ENCODE data around the gene OR1D5. TPM values are rescaled to one million over a fixed set of nuclear protein-coding genes. Genes with fewer than 3 reads are reported as not detected.

Gene OR1D5
- total RNA-seq, 1 experiment from 2014 or later, result not detected

GRCh38 chr17:3027786-3028532 lies 35.4 kb downstream of the OR1D5 start:
- Histone ChIP-seq H3K27ac (ENCODE audit: insufficient read length, low read depth, low read length) (no peak overlapping the region), H4K5ac (ENCODE audit: insufficient read length, low read depth, low read length) (no peak overlapping the region), H4K91ac (ENCODE audit: insufficient read length, low read depth, low read length) (no peak overlapping the region), H3K79me1 (ENCODE audit: insufficient read depth, low read depth, low read length, poor library complexity, severe bottlenecking) (no peaks in the 10 kb centered on the region), H4K8ac (replicated peaks; ENCODE audit: insufficient read length, low read depth, low read length) (no peak overlapping the region), H2BK15ac (ENCODE audit: low read depth, low read length) (no peak overlapping the region), H3T11ph (ENCODE audit: low read length) (no peak overlapping the region), H3K23ac (ENCODE audit: insufficient read length, low read depth, low read length) (no peak overlapping the region), H4K20me1 (ENCODE audit: control insufficient read depth, insufficient read depth, insufficient read length) (no peaks in the 10 kb centered on the region), H2BK20ac (ENCODE audit: low read depth, low read length, poor library complexity, severe bottlenecking) (no peak overlapping the region), H3K56ac (ENCODE audit: insufficient read length, low read depth, low read length) (no peak overlapping the region), H3K18ac (ENCODE audit: insufficient read length, low read depth, low read length) (no peak overlapping the region), H3K4me1 (ENCODE audit: insufficient read depth, low read length) (no peaks in the 10 kb centered on the region), H2BK120ac (ENCODE audit: low read depth, low read length, poor library complexity, severe bottlenecking) (no peak overlapping the region), H3K27me3 (ENCODE audit: insufficient read depth, low read length) (no peaks in the 10 kb centered on the region), H3K4ac (ENCODE audit: low read depth, low read length) (no peak overlapping the region), H3K9ac (ENCODE audit: extremely low read depth, insufficient read length, low read length) (no peak overlapping the region), H2BK5ac (ENCODE audit: insufficient read length, low read length) (no peak overlapping the region), H2BK12ac (ENCODE audit: insufficient read length, low read depth, low read length) (no peak overlapping the region), H2AK5ac (ENCODE audit: insufficient read length, low read length) (no peak overlapping the region), H2AFZ (ENCODE audit: low read length) (no peak overlapping the region), H3K4me2 (ENCODE audit: insufficient read depth, insufficient read length, low read length) (no peak overlapping the region), H3K23me2 (ENCODE audit: insufficient read length, low read depth, low read length, poor library complexity, severe bottlenecking) (no peaks in the 10 kb centered on the region), H3K14ac (ENCODE audit: insufficient read depth, low read length) (no peak overlapping the region), H3K9me3 (ENCODE audit: control insufficient read depth, low read depth, low read length) (no peaks in the 10 kb centered on the region), H3K79me2 (ENCODE audit: insufficient read depth, low read length) (no peaks in the 10 kb centered on the region)
- H3K27me3 Mint-ChIP-seq (ENCODE audit: low read depth), result no peaks in the 10 kb centered on the region
- H3K4me1 Mint-ChIP-seq, result no peaks in the 10 kb centered on the region
- no peak for TF ChIP-seq CTCF (conservative IDR thresholded peaks at IDR 0.05)
- no peak overlapping the region for H3K4me3 Mint-ChIP-seq
- DNase-seq, result no peak
- no CpG with 5 or more reads among the region's 18 CpGs for WGBS (ENCODE audit: extremely low coverage, insufficient read length, low lambda C conversion rate)
- peaks cover 19 to 44% (median 34%) of the 10 kb centered on the region in 3 experiments for H3K36me3 Mint-ChIP-seq (ENCODE audit: insufficient read depth in 1 of 3, low read depth in 3 of 3)
- H3K9me3 Mint-ChIP-seq, result peaks cover 4 to 10% of the 10 kb centered on the region in 2 experiments; a peak in 3 of 5 replicates
- 0 out of 7 replicates have a peak overlapping the region, but pooled peaks of 1 of the 3 experiments have one; percentile 8 for H3K27ac Mint-ChIP-seq

All from H9 (cell line).